ENCODE data around the gene FSTL1. TPM values are rescaled to one million over a fixed set of nuclear protein-coding genes. Genes with fewer than 3 reads are reported as not detected.

The FSTL1 gene
- total RNA-seq, 1 donor from 2014 or later = 790 TPM

DNA sequence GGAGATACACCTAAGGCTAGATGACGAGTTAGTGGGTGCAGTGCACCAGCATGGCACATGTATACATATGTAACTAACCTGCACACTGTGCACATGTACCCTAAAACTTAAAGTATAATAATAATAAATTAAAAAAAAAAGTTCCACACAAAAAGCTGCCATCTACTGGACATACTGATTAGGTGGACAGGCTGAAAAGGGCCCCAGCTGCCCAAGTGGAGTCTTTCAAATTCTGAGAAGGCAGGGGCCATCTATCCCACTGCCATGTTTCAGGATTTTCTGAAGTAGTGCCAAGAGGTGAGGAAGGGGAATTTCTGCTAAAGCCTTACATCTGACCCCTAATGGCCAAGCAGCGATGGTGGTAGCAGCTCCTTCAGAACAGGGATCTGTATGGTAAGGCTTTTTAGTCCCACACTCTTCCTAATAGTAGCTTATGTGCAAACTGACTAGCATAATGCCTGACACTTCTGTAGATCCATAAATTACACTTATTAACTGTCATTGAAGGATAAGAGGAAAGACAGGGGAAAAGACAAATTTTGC lies 7.7 kb downstream of the FSTL1 start:
- peak in 1 of 3 experiments; percentile 34 for TF ChIP-seq CTCF (IDR thresholded peaks at IDR 0.05)
- no peak overlapping the region for H3K4me3 ChIP-seq
- DNase-seq (ENCODE audit: low spot score in 2 of 2) = peak in 1 of 2 donors; percentile 40
- no peaks in the 10 kb centered on the region for H3K9me3 ChIP-seq
- no peaks in the 10 kb centered on the region for H3K27me3 ChIP-seq
- peaks cover 27 to 85% of the 10 kb centered on the region in 2 donors for H3K4me1 ChIP-seq
- peak overlapping the region; percentile 28 to 45 for H3K27ac ChIP-seq
- intact Hi-C loops (cut with DNase I) = no loop called here
- peaks cover 0 to 17% of the 10 kb centered on the region in 2 donors for H3K36me3 ChIP-seq

DNA sequence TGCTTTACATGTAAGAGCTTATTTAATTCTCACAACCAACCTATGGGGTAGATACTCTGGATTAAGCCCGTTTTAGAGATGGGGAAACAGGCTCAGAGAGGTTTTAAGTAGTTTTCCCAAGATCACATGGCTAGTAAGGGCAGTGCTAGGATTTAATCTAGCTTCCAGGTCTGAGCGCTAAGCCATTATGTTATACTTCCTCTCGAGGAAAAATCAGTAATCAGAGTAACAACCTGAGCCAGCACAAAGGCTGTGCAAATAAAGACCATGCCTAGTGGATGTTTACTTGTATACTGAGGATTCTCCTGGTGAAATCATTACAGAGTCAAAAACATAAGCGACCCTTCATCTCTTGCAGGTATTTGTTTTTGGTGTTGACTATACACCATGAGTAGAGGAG lies 9.0 kb downstream of the FSTL1 start:
- TF ChIP-seq CTCF (IDR thresholded peaks at IDR 0.05) = no peak
- Histone ChIP-seq H3K36me3 (peaks cover 0 to 21% of the 10 kb centered on the region in 2 donors), H3K4me1 (peaks cover 29 to 87% of the 10 kb centered on the region in 2 donors), H3K4me3 (no peak overlapping the region), H3K27ac (peak overlapping the region; percentile 80 to 88), H3K27me3 (no peaks in the 10 kb centered on the region), H3K9me3 (no peaks in the 10 kb centered on the region)
- no peak for DNase-seq (ENCODE audit: low spot score in 2 of 2)
- intact Hi-C loops (cut with DNase I) = no loop called here

GRCh38 chr3:120440762-120441161 lies 10.0 kb downstream of the FSTL1 start:
- no peak for TF ChIP-seq CTCF (IDR thresholded peaks at IDR 0.05)
- Histone ChIP-seq H3K4me3 (peak overlapping the region in 1 of 2 donors; percentile 3), H3K36me3 (peaks cover 0 to 17% of the 10 kb centered on the region in 2 donors), H3K9me3 (no peaks in the 10 kb centered on the region), H3K27me3 (no peaks in the 10 kb centered on the region), H3K27ac (peak overlapping the region; percentile 80 to 88), H3K4me1 (peaks cover 35 to 85% of the 10 kb centered on the region in 2 donors)
- peak in 1 of 2 donors; percentile 62 for DNase-seq (ENCODE audit: low spot score in 2 of 2)
- intact Hi-C loops (cut with DNase I) = loop anchor here (1.0 kb wide), 1 partner anchor 8 kb away; no protein-coding TSS in a partner anchor

GRCh38 chr3:120440001-120440703 lies 10.6 kb downstream of the FSTL1 start:
- Histone ChIP-seq H3K9me3 (no peaks in the 10 kb centered on the region), H3K27ac (peak overlapping the region; percentile 80 to 88), H3K27me3 (no peaks in the 10 kb centered on the region), H3K4me3 (peak overlapping the region in 1 of 2 donors; percentile 3), H3K4me1 (peaks cover 35 to 87% of the 10 kb centered on the region in 2 donors), H3K36me3 (peaks cover 0 to 17% of the 10 kb centered on the region in 2 donors)
- intact Hi-C loops (cut with DNase I) = loop anchor here (1.0 kb wide), 1 partner anchor 8 kb away; no protein-coding TSS in a partner anchor
- DNase-seq (ENCODE audit: low spot score in 2 of 2) = peak in 1 of 2 donors; percentile 65
- no peak for TF ChIP-seq CTCF (IDR thresholded peaks at IDR 0.05)

DNA sequence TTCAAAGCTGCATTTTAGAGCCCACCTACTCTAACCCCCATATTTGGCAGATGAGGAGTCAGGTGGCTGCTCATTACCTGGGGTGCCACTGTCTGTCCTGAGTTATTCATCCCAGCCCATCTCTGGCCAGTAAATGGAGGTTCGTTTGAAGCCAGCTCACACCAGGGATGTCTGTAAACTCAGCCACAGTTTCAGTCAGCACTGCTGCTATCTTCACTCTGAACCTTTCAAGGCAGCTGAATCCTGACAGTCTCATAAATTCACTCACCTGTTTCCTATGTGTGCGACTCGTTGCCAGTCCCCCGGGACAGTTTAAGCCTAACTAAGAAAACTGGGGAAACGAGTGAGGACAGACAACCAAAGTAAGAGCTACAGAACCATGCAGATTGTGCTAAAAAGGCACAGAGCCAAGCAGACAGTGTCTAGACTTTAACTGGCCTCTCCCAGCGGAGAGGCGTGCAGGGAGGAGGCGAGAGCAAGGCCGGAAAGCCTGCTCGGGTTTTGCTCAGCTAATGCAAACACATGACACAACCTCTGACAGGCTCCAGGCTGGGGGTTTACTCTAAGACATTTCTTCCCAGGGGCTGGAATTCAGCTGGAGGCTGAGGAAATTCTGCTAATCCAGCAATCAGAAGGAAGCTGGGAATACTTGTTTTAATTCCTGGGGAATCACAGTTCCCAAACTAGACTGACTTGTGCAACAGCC lies 12.0 kb downstream of the FSTL1 start:
- intact Hi-C loops (cut with DNase I) = loop anchor here (2.0 to 5.0 kb wide), 2 partner anchors 20 to 342 kb away; no protein-coding TSS in a partner anchor
- no peak for TF ChIP-seq CTCF (IDR thresholded peaks at IDR 0.05)
- H3K27ac ChIP-seq = peak overlapping the region; percentile 80 to 88
- H3K27me3 ChIP-seq = no peaks in the 10 kb centered on the region
- H3K4me3 ChIP-seq = peak overlapping the region; percentile 11 to 23
- DNase-seq (ENCODE audit: low spot score in 2 of 2) = peak in 1 of 2 donors; percentile 87
- H3K4me1 ChIP-seq = peaks cover 33 to 86% of the 10 kb centered on the region in 2 donors
- peaks cover 0 to 17% of the 10 kb centered on the region in 2 donors for H3K36me3 ChIP-seq
- no peaks in the 10 kb centered on the region for H3K9me3 ChIP-seq
